H1 (cell line): ENCODE data around the gene FBXO41.

Experiments
- ATF2 ChIP-seq: IDR thresholded peaks from 2 replicates; pipeline ENCODE4 v1.6.1; 2012; ENCODE audit warnings: low read length, inconsistent platforms
- CBX5 ChIP-seq: fragments of 300-800, 300-1000 bp; sonication (generic); IDR thresholded peaks from 2 replicates; pipeline ENCODE4 v1.7.1; 2016; ENCODE audit warnings: antibody characterized with exemption, low read length, low read depth
- CTCF ChIP-seq, 3 experiments: IDR thresholded peaks; 1 replicate in 2 of 3; 2 replicates in 1 of 3; pipeline versions ENCODE4 v1.5.1 to v1.6.1; 2011; ENCODE audit warnings: low read length in 3 of 3, mild to moderate bottlenecking in 3 of 3, inconsistent platforms in 2 of 3, low read depth in 1 of 3, moderate library complexity in 1 of 3; ENCODE audit not compliant: insufficient read depth in 1 of 3; ENCODE audit errors: control extremely low read depth in 1 of 3
- EZH2 ChIP-seq: fragments of 200-600 bp; sonication (generic); IDR thresholded peaks from 2 replicates; pipeline ENCODE4 v1.7.1; 2012; ENCODE audit warnings: low read depth, mild to moderate bottlenecking, moderate library complexity, low read length, inconsistent platforms; ENCODE audit not compliant: severe bottlenecking
- HDAC2 ChIP-seq, 2 experiments: fragments of 300-600 bp in 1 of 2; sonication (generic) in 1 of 2; IDR thresholded peaks; 2 replicates each; pipeline ENCODE4 v1.6.1; 2011 to 2012; ENCODE audit warnings: low read depth in 2 of 2, low read length in 2 of 2, mild to moderate bottlenecking in 2 of 2, moderate library complexity in 2 of 2, borderline replicate concordance in 1 of 2, inconsistent platforms in 1 of 2
- POLR2A ChIP-seq, 2 experiments: IDR thresholded peaks; 1 replicate in 1 of 2; 2 replicates in 1 of 2; pipeline ENCODE4 v1.6.1; 2011; ENCODE audit warnings: low read depth in 2 of 2, low read length in 2 of 2, mild to moderate bottlenecking in 2 of 2; ENCODE audit errors: control extremely low read depth in 1 of 2
- RBBP5 ChIP-seq: IDR thresholded peaks from 2 replicates; pipeline ENCODE4 v1.7.1; 2012; ENCODE audit warnings: low read depth, mild to moderate bottlenecking, inconsistent platforms, low read length, moderate library complexity, borderline replicate concordance
- RNF2 ChIP-seq: fragments of 200-900, 300-1000 bp; sonication (generic); IDR thresholded peaks from 2 replicates; pipeline ENCODE4 v1.7.1; 2016; ENCODE audit warnings: borderline replicate concordance, low read depth, mild to moderate bottlenecking, antibody characterized with exemption, low read length; ENCODE audit not compliant: poor library complexity, severe bottlenecking; ENCODE audit errors: missing control alignments
- SUZ12 ChIP-seq: fragments of 200-600 bp; sonication (generic); IDR thresholded peaks from 2 replicates; pipeline ENCODE4 v1.6.1; 2012; ENCODE audit warnings: mild to moderate bottlenecking, inconsistent platforms, low read length, moderate library complexity, mixed read lengths
- TCF12 ChIP-seq: IDR thresholded peaks from 2 replicates; pipeline ENCODE4 v1.6.1; 2011; ENCODE audit warnings: low read depth, mild to moderate bottlenecking, low read length
- ZNF274 ChIP-seq: IDR thresholded peaks from 2 replicates; pipeline ENCODE4 v1.7.0; 2012; ENCODE audit warnings: low read length, borderline replicate concordance; ENCODE audit errors: extremely low read depth

GRCh38 chr2:73253400-73253799 lies 30.9 kb downstream of the FBXO41 start:
- no peak for TF ChIP-seq CTCF (IDR thresholded peaks at IDR 0.05; ENCODE audit: control extremely low read depth in 1 of 3, insufficient read depth in 1 of 3, low read depth in 1 of 3, low read length in 3 of 3)
- no peak for TF ChIP-seq HDAC2 (IDR thresholded peaks at IDR 0.05; ENCODE audit: borderline replicate concordance in 1 of 2, low read depth in 2 of 2, low read length in 2 of 2)
- no peak for TF ChIP-seq SUZ12
- TF ChIP-seq CBX5 = no peak
- TF ChIP-seq POLR2A (IDR thresholded peaks at IDR 0.05; ENCODE audit: control extremely low read depth in 1 of 2, low read depth in 2 of 2, low read length in 2 of 2) = no peak
- TF ChIP-seq RNF2 = no peak
- TF ChIP-seq EZH2 = no peak
- no peak for TF ChIP-seq ZNF274
- TF ChIP-seq ATF2 = no peak
- TF ChIP-seq TCF12 = no peak
- no peak for TF ChIP-seq RBBP5
